Karpas-422 (cell line): Measurements from ENCODE around the gene ADAT1. TPM values are rescaled to one million over a fixed set of nuclear protein-coding genes. Genes with fewer than 3 reads are reported as not detected.
A peak's percentile ranks its signal among the peaks of the same experiment; 100 is the strongest.

Source experiments
- DNase-seq: peaks from one replicate; pipeline ENCODE4 v3.0.0-alpha.2; 2015
- H2AFZ ChIP-seq: fragments of 200-600 bp; sonication (generic); 2 replicates; pipeline ENCODE4 v1.6.1; 2014; ENCODE audit warnings: antibody characterized with exemption, low read length, mixed read lengths
- H3K27ac ChIP-seq: fragments of 200-600 bp; sonication (generic); 2 replicates; pipeline ENCODE4 v1.5.1; 2014; ENCODE audit warnings: mild to moderate bottlenecking, low read length, moderate library complexity
- H3K27me3 ChIP-seq: fragments of 200-600 bp; sonication (generic); 2 replicates; pipeline ENCODE4 v1.6.1; 2014; ENCODE audit warnings: low read length, mixed read lengths
- H3K36me3 ChIP-seq: fragments of 200-600 bp; sonication (generic); 2 replicates; pipeline ENCODE4 v1.6.1; 2014; ENCODE audit warnings: low read length, mixed read lengths; ENCODE audit not compliant: insufficient read depth
- H3K4me1 ChIP-seq: fragments of 200-600 bp; sonication (generic); 2 replicates; pipeline ENCODE4 v1.6.1; 2014; ENCODE audit warnings: mild to moderate bottlenecking, low read length, mixed read lengths
- H3K4me2 ChIP-seq: fragments of 200-600 bp; sonication (generic); 2 replicates; pipeline ENCODE4 v1.6.1; 2014; ENCODE audit warnings: low read length, low read depth, mild to moderate bottlenecking; ENCODE audit not compliant: poor library complexity, severe bottlenecking
- H3K4me3 ChIP-seq: fragments of 200-600 bp; sonication (generic); 2 replicates; pipeline ENCODE4 v1.5.1; 2014; ENCODE audit warnings: mild to moderate bottlenecking, antibody characterized with exemption, low read length, mixed read lengths
- H3K79me2 ChIP-seq: fragments of 200-600 bp; sonication (generic); 2 replicates; pipeline ENCODE4 v1.6.1; 2014; ENCODE audit warnings: mild to moderate bottlenecking, low read length, mixed read lengths
- H3K9ac ChIP-seq: fragments of 200-600 bp; sonication (generic); 2 replicates; pipeline ENCODE4 v1.6.0; 2014; ENCODE audit warnings: low read length
- H3K9me2 ChIP-seq: fragments of 200-600 bp; sonication (generic), shearing (Covaris generic); replicated peaks from 2 replicates; pipeline ENCODE4 v1.6.0; 2014; ENCODE audit warnings: mild to moderate bottlenecking, low read length, moderate library complexity; ENCODE audit not compliant: insufficient read depth
- H3K9me3 ChIP-seq: fragments of 300-700, 200-600 bp; sonication (generic); 2 replicates; pipeline ENCODE4 v1.6.1; 2014; ENCODE audit warnings: low read length, mixed read lengths
- H4K20me1 ChIP-seq: fragments of 200-600 bp; sonication (generic); 2 replicates; pipeline ENCODE4 v1.6.1; 2014; ENCODE audit warnings: mild to moderate bottlenecking, antibody characterized with exemption, low read length, low read depth; ENCODE audit not compliant: insufficient read depth
- total RNA-seq: library from RNA; depleted of rRNA; stranded (reverse); fragments of >200 nt; shearing (Covaris generic); gene quantifications from 2 replicates; pipeline ENCODE4 v1.2.3, GENCODE V29; 2014; ENCODE audit warnings: low replicate concordance

ADAT1 gene
- total RNA-seq, 1 experiment from 2014 or later, result 97.3 TPM

- Histone ChIP-seq H3K4me1 (peaks cover 5% of the 10 kb centered on the region; the same call in 1 of the 2 replicates), H3K27ac (no peak overlapping the region), H4K20me1 (no peaks in the 10 kb centered on the region), H3K9me2 (no peaks in the 10 kb centered on the region), H3K4me3 (no peak overlapping the region), H3K9ac (no peak overlapping the region), H2AFZ (no peak overlapping the region), H3K9me3 (no peaks in the 10 kb centered on the region), H3K36me3 (peaks cover 33% of the 10 kb centered on the region; the same call in 1 of the 2 replicates), H3K4me2 (no peak overlapping the region), H3K79me2 (peaks cover 27% of the 10 kb centered on the region), H3K27me3 (no peaks in the 10 kb centered on the region)
- DNase-seq, result no peak
Observed at GRCh38 chr16:75578212-75578611, 44.9 kb downstream of the ADAT1 start.

- Histone ChIP-seq H3K27me3 (no peaks in the 10 kb centered on the region), H3K4me2 (no peak overlapping the region), H3K9ac (no peak overlapping the region), H3K27ac (no peak overlapping the region; the same call in 1 of the 2 replicates), H3K36me3 (peaks cover 42% of the 10 kb centered on the region; the same call in 1 of the 2 replicates), H2AFZ (no peak overlapping the region), H3K9me2 (no peaks in the 10 kb centered on the region), H3K4me1 (peaks cover 14% of the 10 kb centered on the region), H4K20me1 (no peaks in the 10 kb centered on the region), H3K4me3 (no peak overlapping the region), H3K79me2 (peaks cover 38% of the 10 kb centered on the region), H3K9me3 (no peaks in the 10 kb centered on the region)
- DNase-seq, result no peak
Observed at GRCh38 chr16:75576384-75576811, 46.7 kb downstream of the ADAT1 start.

- H3K9ac ChIP-seq, result no peak overlapping the region
- no peak overlapping the region; the same call in 1 of the 2 replicates for H3K27ac ChIP-seq
- H3K9me3 ChIP-seq, result no peaks in the 10 kb centered on the region
Observed at GRCh38 chr16:75575958-75576357, 47.1 kb downstream of the ADAT1 start.

GRCh38 chr16:75573955-75574354, 49.1 kb downstream of the ADAT1 start:
- Histone ChIP-seq H3K36me3 (peaks cover 53% of the 10 kb centered on the region), H3K9me2 (no peaks in the 10 kb centered on the region), H3K9me3 (no peaks in the 10 kb centered on the region), H4K20me1 (no peaks in the 10 kb centered on the region), H3K4me3 (no peak overlapping the region), H3K27ac (no peak overlapping the region), H3K27me3 (no peaks in the 10 kb centered on the region), H3K9ac (no peak overlapping the region), H3K4me2 (no peak overlapping the region), H3K4me1 (peaks cover 32% of the 10 kb centered on the region), H3K79me2 (peaks cover 49% of the 10 kb centered on the region), H2AFZ (no peak overlapping the region)
- DNase-seq, result no peak

More at GRCh38 chr16:75575958-75576357, 47.1 kb downstream of the ADAT1 start:
- Histone ChIP-seq H3K4me2 (no peak overlapping the region), H2AFZ (no peak overlapping the region), H3K79me2 (peaks cover 43% of the 10 kb centered on the region), H3K4me3 (no peak overlapping the region), H3K4me1 (peaks cover 14% of the 10 kb centered on the region), H3K27me3 (no peaks in the 10 kb centered on the region), H4K20me1 (no peaks in the 10 kb centered on the region), H3K9me2 (no peaks in the 10 kb centered on the region), H3K36me3 (peaks cover 42% of the 10 kb centered on the region; the same call in 1 of the 2 replicates)
- DNase-seq, result no peak

- DNase-seq, result no peak
- H3K4me2 ChIP-seq, result no peak overlapping the region
- no peaks in the 10 kb centered on the region for H3K27me3 ChIP-seq
- H3K9me2 ChIP-seq, result no peaks in the 10 kb centered on the region
- H3K4me3 ChIP-seq, result no peak overlapping the region
- H3K27ac ChIP-seq, result no peak overlapping the region
- no peaks in the 10 kb centered on the region for H3K9me3 ChIP-seq
- peaks cover 40% of the 10 kb centered on the region for H3K4me1 ChIP-seq
- H3K9ac ChIP-seq, result 0 out of 2 replicates have a peak overlapping the region, but pooled peaks have one; percentile 12
- peaks cover 58% of the 10 kb centered on the region for H3K79me2 ChIP-seq
- no peak overlapping the region for H2AFZ ChIP-seq
- H4K20me1 ChIP-seq, result no peaks in the 10 kb centered on the region
- peaks cover 59% of the 10 kb centered on the region for H3K36me3 ChIP-seq
Observed at GRCh38 chr16:75572864-75573542, 50.1 kb downstream of the ADAT1 start.

- DNase-seq, result no peak
- no peaks in the 10 kb centered on the region for H3K9me2 ChIP-seq
- no peak overlapping the region for H3K9ac ChIP-seq
- 0 out of 2 replicates have a peak overlapping the region, but pooled peaks have one; percentile 28 for H3K27ac ChIP-seq
- peaks cover 53% of the 10 kb centered on the region for H3K36me3 ChIP-seq
- H3K79me2 ChIP-seq, result peaks cover 65% of the 10 kb centered on the region
- H4K20me1 ChIP-seq, result peaks cover 14% of the 10 kb centered on the region
- H2AFZ ChIP-seq, result no peak overlapping the region
- H3K4me2 ChIP-seq, result no peak overlapping the region
- peaks cover 49% of the 10 kb centered on the region for H3K4me1 ChIP-seq
- no peak overlapping the region for H3K4me3 ChIP-seq
- no peaks in the 10 kb centered on the region for H3K9me3 ChIP-seq
- H3K27me3 ChIP-seq, result no peaks in the 10 kb centered on the region
Observed at GRCh38 chr16:75570396-75571065, 52.5 kb downstream of the ADAT1 start.

GRCh38 chr16:75567911-75568310, 55.2 kb downstream of the ADAT1 start:
- Histone ChIP-seq H3K4me3 (0 out of 2 replicates have a peak overlapping the region, but pooled peaks have one; percentile 80), H3K9me2 (no peaks in the 10 kb centered on the region), H3K4me2 (peak overlapping the region; percentile 98), H4K20me1 (peaks cover 14% of the 10 kb centered on the region), H2AFZ (no peak overlapping the region), H3K9ac (peak overlapping the region; percentile 94), H3K9me3 (no peaks in the 10 kb centered on the region), H3K27ac (no peak overlapping the region), H3K79me2 (peaks cover 46% of the 10 kb centered on the region), H3K4me1 (peaks cover 58% of the 10 kb centered on the region), H3K36me3 (peaks cover 35% of the 10 kb centered on the region), H3K27me3 (no peaks in the 10 kb centered on the region)
- no peak for DNase-seq

GRCh38 chr16:75566758-75567255, 56.3 kb downstream of the ADAT1 start:
- H2AFZ ChIP-seq, result no peak overlapping the region
- DNase-seq, result peak; percentile 69
- H4K20me1 ChIP-seq, result peaks cover 14% of the 10 kb centered on the region

More at GRCh38 chr16:75566758-75567255, 56.3 kb downstream of the ADAT1 start:
- Histone ChIP-seq H3K9ac (peak overlapping the region; percentile 94), H3K4me1 (peaks cover 52% of the 10 kb centered on the region), H3K4me3 (peak overlapping the region; percentile 80), H3K27me3 (no peaks in the 10 kb centered on the region), H3K79me2 (peaks cover 38% of the 10 kb centered on the region), H3K27ac (no peak overlapping the region; the same call in 1 of the 2 replicates), H3K4me2 (peak overlapping the region; percentile 98), H3K9me2 (no peaks in the 10 kb centered on the region), H3K36me3 (peaks cover 27% of the 10 kb centered on the region), H3K9me3 (no peaks in the 10 kb centered on the region)
